Stimulated activated CD8-positive, alpha-beta memory T cell treated with anti-CD3 and anti-CD28 coated beads, Interleukin-7, amount 100 ng/mL, for 48 hours (primary cell): ENCODE data around the gene PLXNB2.
"Not testable (repeated sequence)": the region's sequence is repeated elsewhere in the genome, so short reads cannot be mapped to it uniquely, and the experiment has no call there.

Experiments
- DNase-seq, 2 donors: peaks; one replicate each; pipeline ENCODE4 v3.0.0-alpha.2; 2020; ENCODE audit warnings: low read depth in 1 of 2; ENCODE audit errors: extremely low read depth in 1 of 2

Gene PLXNB2, protein sequence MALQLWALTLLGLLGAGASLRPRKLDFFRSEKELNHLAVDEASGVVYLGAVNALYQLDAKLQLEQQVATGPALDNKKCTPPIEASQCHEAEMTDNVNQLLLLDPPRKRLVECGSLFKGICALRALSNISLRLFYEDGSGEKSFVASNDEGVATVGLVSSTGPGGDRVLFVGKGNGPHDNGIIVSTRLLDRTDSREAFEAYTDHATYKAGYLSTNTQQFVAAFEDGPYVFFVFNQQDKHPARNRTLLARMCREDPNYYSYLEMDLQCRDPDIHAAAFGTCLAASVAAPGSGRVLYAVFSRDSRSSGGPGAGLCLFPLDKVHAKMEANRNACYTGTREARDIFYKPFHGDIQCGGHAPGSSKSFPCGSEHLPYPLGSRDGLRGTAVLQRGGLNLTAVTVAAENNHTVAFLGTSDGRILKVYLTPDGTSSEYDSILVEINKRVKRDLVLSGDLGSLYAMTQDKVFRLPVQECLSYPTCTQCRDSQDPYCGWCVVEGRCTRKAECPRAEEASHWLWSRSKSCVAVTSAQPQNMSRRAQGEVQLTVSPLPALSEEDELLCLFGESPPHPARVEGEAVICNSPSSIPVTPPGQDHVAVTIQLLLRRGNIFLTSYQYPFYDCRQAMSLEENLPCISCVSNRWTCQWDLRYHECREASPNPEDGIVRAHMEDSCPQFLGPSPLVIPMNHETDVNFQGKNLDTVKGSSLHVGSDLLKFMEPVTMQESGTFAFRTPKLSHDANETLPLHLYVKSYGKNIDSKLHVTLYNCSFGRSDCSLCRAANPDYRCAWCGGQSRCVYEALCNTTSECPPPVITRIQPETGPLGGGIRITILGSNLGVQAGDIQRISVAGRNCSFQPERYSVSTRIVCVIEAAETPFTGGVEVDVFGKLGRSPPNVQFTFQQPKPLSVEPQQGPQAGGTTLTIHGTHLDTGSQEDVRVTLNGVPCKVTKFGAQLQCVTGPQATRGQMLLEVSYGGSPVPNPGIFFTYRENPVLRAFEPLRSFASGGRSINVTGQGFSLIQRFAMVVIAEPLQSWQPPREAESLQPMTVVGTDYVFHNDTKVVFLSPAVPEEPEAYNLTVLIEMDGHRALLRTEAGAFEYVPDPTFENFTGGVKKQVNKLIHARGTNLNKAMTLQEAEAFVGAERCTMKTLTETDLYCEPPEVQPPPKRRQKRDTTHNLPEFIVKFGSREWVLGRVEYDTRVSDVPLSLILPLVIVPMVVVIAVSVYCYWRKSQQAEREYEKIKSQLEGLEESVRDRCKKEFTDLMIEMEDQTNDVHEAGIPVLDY (N-terminal part only)

GRCh38 chr22:50306753-50307749 is at the start of gene PLXNB2:
Gene PLXNB2, minus strand, starts transcription at chr22:50307646. Its CDS starts 17,062 bp downstream, at chr22:50290584.
- DNase-seq = peak in 1 of 2 donors; percentile 26

DNA sequence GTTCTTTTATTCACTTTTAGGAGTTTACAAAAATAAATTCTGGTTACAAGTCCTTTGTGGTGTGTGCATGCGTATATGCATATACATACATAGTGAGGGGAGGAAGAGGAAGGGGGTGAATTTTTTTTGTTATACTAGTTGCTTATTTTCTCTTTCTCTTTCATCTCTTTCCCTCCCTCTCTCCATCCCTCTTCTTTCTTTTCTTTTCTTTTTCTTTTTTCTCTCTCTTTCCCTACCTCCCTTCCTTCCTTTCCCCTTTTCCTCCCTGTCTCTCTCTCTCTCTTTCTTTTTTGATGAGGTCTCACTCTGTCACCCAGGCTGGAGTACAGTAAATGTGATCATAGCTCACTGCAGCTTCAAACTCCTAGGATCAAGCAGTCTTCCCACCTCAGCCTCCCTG is 49.8 kb upstream of the PLXNB2 start:
- no peak for DNase-seq

GRCh38 chr22:50356186-50356585 is 48.7 kb upstream of the PLXNB2 start:
- DNase-seq = no peak

GRCh38 chr22:50348058-50348457 is 40.6 kb upstream of the PLXNB2 start:
- no peak for DNase-seq

GRCh38 chr22:50347157-50347556 is 39.7 kb upstream of the PLXNB2 start:
- no peak for DNase-seq

DNA sequence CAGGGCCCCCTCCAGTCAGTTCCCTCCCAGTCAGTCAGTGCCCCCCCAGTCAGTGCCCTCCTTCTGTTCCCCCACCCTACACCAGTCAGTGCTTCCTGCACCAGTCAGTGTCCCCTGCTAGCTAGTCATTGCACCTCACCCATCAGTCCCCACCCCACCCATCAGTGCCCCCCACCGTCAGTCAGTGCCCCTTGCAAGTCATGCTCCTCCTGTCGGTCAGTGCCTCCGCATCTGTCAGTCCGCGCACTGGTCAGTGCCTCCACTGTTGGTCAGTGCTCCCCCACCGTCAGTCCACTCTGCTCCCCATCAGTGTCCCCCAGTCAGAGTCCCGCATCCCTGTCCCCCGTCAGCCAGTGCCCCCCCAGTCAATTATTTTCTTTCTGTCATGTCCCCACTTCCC is 39.0 kb upstream of the PLXNB2 start:
- no peak for DNase-seq

DNA sequence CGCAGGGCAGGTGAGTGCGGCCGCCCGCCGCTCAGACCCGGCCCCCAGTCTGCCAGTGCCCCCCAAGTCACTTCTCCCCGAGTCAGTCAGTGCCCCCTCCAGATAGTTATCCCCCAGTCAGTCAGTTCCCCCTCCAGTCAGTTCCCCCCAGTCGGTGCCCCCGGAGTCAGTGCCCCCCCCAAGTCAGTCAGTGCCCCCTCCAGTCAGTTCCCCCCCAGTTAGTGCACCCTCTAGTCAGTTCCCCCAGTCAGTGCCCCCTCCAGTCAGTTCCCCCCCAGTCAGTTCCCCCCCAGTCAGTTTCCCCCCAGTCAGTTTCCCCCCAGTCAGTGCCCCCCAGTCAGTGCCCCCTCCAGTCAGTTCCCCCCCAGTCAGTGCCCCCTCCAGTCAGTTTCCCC is 36.1 kb upstream of the PLXNB2 start:
- DNase-seq = no peak

GRCh38 chr22:50342651-50343540 is 35.5 kb upstream of the PLXNB2 start, which contains the start of gene PPP6R2:
Gene PPP6R2, plus strand, starts transcription at chr22:50343327. Its CDS starts 50,582 bp downstream, at chr22:50393909.
- peak; percentile 72 to 75 for DNase-seq

GRCh38 chr22:50341977-50342650 is 34.7 kb upstream of the PLXNB2 start:
- peak; percentile 66 to 84 for DNase-seq

DNA sequence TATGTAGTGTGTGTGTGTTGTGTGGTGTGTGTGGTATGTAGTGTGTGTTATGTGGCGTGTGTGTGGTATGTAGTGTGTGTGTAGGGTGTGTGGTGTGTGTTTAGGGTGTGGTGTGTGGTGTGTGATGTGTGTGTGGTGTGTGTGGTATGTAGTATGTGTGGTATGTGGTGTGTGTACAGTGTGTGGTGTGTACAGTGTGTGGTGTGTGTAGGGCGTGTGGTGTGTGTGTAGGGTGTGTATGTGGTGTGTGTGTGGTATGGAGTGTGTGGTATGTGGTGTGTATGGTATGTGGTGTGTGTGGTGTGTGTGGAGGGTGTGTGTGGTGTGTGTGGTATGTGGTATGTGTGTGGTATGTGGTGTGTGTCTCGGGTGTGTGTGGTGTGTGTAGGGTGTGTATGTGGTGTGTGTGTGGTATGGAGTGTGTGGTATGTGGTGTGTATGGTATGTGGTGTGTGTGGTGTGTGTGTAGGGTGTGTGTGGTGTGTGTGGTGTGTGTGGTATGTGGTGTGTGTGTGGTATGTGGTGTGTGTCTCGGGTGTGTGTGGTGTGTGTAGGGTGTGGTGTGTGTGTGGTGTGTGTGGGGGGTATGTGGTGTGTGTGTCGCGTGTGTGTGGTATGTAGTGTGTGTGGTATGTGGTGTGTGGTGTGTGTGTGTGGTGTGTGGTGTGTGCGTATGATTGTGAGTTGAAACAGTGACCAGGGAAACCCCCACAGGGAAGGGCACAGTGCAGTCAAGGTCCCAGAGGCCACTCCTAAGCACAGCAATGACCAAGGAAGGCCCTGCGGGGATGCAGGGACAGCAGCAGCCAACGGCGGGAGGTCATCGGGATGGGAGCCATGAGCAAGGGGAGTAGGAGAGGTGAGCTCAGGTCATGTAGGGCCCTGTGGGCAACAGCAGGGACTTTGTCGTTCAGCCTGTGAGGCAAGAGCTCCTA is 32.8 kb upstream of the PLXNB2 start:
- no peak for DNase-seq

GRCh38 chr22:50338860-50339462 is 31.5 kb upstream of the PLXNB2 start:
- no peak for DNase-seq

DNA sequence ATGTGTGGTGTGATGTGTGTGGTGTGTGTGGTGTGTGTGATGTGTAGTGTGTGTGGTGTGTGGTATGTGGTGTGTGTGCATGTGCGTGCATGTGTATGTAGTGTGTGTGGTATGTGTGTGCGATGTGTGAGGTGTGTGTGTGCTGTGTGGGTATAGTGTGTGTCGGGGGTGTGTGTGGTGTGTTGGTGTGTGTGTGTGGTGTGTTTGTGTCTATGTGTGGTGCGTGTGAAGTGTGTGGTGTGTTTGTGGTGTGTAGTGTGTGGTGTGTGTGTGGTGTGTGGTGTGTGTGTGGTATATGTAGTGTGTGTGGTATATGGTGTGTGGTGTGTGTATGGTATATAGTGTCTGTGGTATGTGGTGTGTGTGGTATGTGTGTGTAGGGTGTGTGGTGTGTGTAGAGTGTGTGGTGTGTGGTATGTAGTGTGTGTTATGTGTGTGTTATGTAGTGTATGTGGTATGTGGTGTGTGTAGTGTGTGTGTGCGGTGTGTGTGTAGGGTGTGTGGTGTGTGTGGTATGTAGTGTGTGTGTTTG is 30.7 kb upstream of the PLXNB2 start:
- DNase-seq = no peak

DNA sequence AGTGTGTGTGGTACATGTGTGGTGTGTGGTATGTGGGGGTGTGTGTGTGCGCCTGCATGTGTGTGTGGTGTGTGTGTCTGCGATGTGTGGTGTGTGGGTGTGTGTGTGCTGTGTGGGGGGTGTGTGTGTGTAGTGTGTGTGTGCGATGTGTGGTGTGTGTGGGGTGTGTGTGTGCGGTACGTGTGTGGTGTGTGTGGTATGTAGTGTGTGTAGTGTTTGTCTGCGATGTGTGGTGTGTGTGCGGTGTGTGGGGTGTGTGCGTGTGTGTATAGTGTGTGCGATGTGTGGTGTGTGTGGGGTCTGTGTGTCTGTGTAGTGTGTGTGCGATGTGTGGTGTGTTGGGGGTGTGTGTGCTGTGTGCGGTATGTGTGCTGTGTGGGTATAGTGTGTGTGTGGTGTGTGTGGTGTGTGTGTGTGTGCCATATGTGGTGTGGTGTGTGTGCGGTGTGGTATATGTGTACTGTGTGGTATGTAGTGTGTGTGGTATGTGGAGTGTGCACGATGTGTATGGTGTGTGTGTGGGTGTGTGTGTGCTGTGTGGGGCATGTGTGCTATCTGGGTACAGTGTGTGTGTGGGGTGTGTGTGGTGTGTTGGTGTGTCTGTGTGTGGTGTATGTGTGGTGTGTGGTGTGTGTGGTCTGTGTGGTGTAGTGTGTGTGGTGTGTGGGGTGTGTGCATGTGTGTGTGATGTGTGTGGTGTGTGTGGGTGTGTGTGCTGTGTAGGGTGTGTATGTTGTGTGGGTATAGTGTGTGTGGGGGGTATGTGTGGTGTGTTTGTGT is 30.0 kb upstream of the PLXNB2 start:
- no peak for DNase-seq

DNA sequence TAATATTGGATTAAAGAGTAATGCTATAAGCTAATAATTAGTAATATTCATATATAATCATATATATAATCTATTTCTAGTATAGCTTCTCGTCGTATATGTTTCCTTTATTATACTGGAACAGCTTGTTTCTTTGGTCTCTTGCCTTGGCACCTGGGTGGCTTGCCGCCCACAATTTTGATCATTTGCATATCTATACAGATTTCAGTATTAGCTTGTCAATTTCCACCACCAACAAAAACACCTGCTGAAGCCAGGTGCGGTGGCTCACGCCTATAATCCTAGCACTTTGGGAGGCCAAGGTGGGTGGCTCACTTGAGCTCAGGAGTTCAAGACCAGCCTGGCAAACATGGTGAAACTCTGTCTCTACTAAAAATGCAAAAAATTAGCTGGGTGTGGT is 27.0 kb upstream of the PLXNB2 start:
- DNase-seq = not testable (repeated sequence)

GRCh38 chr22:50329236-50329635 is 21.8 kb upstream of the PLXNB2 start:
- DNase-seq = no peak

DNA sequence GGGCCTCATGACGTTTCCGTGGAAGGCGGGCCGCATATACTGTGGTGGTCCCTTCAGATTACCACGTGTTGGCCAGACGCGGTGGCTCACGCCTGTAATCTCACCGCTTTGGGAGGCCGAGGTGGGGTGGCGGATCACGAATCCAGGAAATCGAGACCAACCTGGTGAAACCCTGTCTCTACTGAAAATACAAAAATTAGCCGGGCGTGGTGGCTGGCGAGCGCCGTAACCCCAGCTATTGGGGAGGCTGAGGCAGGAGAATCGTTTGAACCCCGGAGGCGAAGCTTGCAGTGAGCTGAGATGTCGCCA is 20.2 kb upstream of the PLXNB2 start:
- DNase-seq = no peak
